HEK293 (cell line): ENCODE data around the gene CIZ1.

ENCODE experiments used
- CTCF ChIA-PET: fragments of 350-600 bp; formaldehyde crosslinking; extraction: SDS; loops from one replicate; lab custom pipeline; 2021; ENCODE audit warnings: antibody characterized with exemption; lab: Yijun Ruan, JAX
- POLR2A ChIA-PET: fragments of 300-600 bp; formaldehyde crosslinking; extraction: SDS; loops from one replicate; lab custom pipeline; 2020; ENCODE audit warnings: antibody characterized with exemption, inconsistent platforms; lab: Yijun Ruan, JAX
- H3K27ac ChIP-seq: fragments of 200-500 bp; sonication (Bioruptor generic); 2 replicates; pipeline ENCODE4 v1.5.1; 2014; ENCODE audit warnings: low read depth, low read length, control low read depth, inconsistent platforms; ENCODE audit errors: extremely low read depth
- H3K36me3 ChIP-seq, 2 experiments: fragments of 200-500 bp in 1 of 2; sonication (Bioruptor generic) in 1 of 2; 1 replicate in 1 of 2; 2 replicates in 1 of 2; pipeline ENCODE4 v1.5.1; 2014 to 2017; ENCODE audit warnings: inconsistent platforms in 2 of 2, low read length in 2 of 2; ENCODE audit not compliant: control insufficient read depth in 2 of 2, insufficient read depth in 1 of 2
- H3K4me1 ChIP-seq: fragments of 200-500 bp; sonication (Bioruptor generic); 2 replicates; pipeline ENCODE4 v1.5.1; 2014; ENCODE audit warnings: mild to moderate bottlenecking, low read length, inconsistent platforms; ENCODE audit not compliant: control insufficient read depth, insufficient read depth
- H3K4me3 ChIP-seq: 2 replicates; pipeline ENCODE4 v1.5.1; 2011; ENCODE audit warnings: low read depth, mild to moderate bottlenecking, control low read depth, low read length, moderate library complexity
- H3K9me3 ChIP-seq: fragments of 200-500 bp; sonication (Bioruptor generic); 2 replicates; pipeline ENCODE4 v1.5.1; 2014; ENCODE audit warnings: low read depth, low read length, inconsistent platforms; ENCODE audit not compliant: control insufficient read depth, insufficient read depth
- GFI1B ChIP-seq: fragments of 450-650 bp; formaldehyde crosslinking; IDR thresholded peaks from 2 replicates; pipeline ENCODE4 v1.5.1; 2016; ENCODE audit warnings: missing biosample characterization, missing genetic modification characterization
- GLIS1 ChIP-seq: fragments of 450-650 bp; formaldehyde crosslinking; IDR thresholded peaks from 2 replicates; pipeline ENCODE4 v1.5.1; 2016; ENCODE audit warnings: missing biosample characterization, missing genetic modification characterization
- GLIS2 ChIP-seq: fragments of 450-650 bp; formaldehyde crosslinking; IDR thresholded peaks from 2 replicates; pipeline ENCODE4 v1.5.1; 2016; ENCODE audit warnings: missing biosample characterization, missing genetic modification characterization
- KLF1 ChIP-seq: fragments of 450-650 bp; formaldehyde crosslinking; IDR thresholded peaks from 2 replicates; pipeline ENCODE4 v1.5.1; 2016; ENCODE audit warnings: missing biosample characterization, missing genetic modification characterization
- KLF10 ChIP-seq: fragments of 450-650 bp; IDR thresholded peaks from 2 replicates; pipeline ENCODE4 v1.5.1; 2018; ENCODE audit warnings: missing biosample characterization, mild to moderate bottlenecking, missing genetic modification characterization
- SCRT2 ChIP-seq: fragments of 450-650 bp; formaldehyde crosslinking; IDR thresholded peaks from 2 replicates; pipeline ENCODE4 v1.5.1; 2016; ENCODE audit warnings: missing biosample characterization, missing genetic modification characterization
- SETDB1 ChIP-seq: IDR thresholded peaks from one replicate; pipeline ENCODE4 v1.6.1; 2017; ENCODE audit warnings: mild to moderate bottlenecking, low read length, moderate library complexity, mixed read lengths; ENCODE audit not compliant: insufficient read length
- ZBTB20 ChIP-seq: fragments of 450-650 bp; formaldehyde crosslinking; IDR thresholded peaks from 2 replicates; pipeline ENCODE4 v1.5.1; 2016; ENCODE audit warnings: missing biosample characterization, missing genetic modification characterization
- ZBTB21 ChIP-seq: fragments of 450-650 bp; formaldehyde crosslinking; IDR thresholded peaks from 2 replicates; pipeline ENCODE4 v1.5.1; 2017; ENCODE audit warnings: missing biosample characterization, missing genetic modification characterization
- ZIC2 ChIP-seq: fragments of 450-650 bp; formaldehyde crosslinking; IDR thresholded peaks from 2 replicates; pipeline ENCODE4 v1.5.1; 2016; ENCODE audit warnings: missing biosample characterization, missing genetic modification characterization
- ZNF114 ChIP-seq: fragments of 450-650 bp; formaldehyde crosslinking; IDR thresholded peaks from 2 replicates; pipeline ENCODE4 v1.5.0; 2017; ENCODE audit warnings: missing biosample characterization, missing genetic modification characterization
- ZNF175 ChIP-seq: fragments of 450-650 bp; formaldehyde crosslinking; IDR thresholded peaks from 2 replicates; pipeline ENCODE4 v1.5.1; 2016; ENCODE audit warnings: missing biosample characterization, missing genetic modification characterization
- ZNF350 ChIP-seq: fragments of 450-650 bp; formaldehyde crosslinking; IDR thresholded peaks from 2 replicates; pipeline ENCODE4 v1.5.0; 2017; ENCODE audit warnings: missing biosample characterization, mild to moderate bottlenecking, missing genetic modification characterization
- ZNF544 ChIP-seq: fragments of 450-650 bp; formaldehyde crosslinking; IDR thresholded peaks from 2 replicates; pipeline ENCODE4 v1.5.0; 2017; ENCODE audit warnings: missing biosample characterization, missing genetic modification characterization
- ZNF549 ChIP-seq: fragments of 450-650 bp; IDR thresholded peaks from 2 replicates; pipeline ENCODE4 v1.5.1; 2018; ENCODE audit warnings: missing biosample characterization, missing genetic modification characterization, mild to moderate bottlenecking, inconsistent platforms, moderate library complexity
- ZNF571 ChIP-seq: fragments of 450-650 bp; formaldehyde crosslinking; IDR thresholded peaks from 2 replicates; pipeline ENCODE4 v1.5.0; 2017; ENCODE audit warnings: missing biosample characterization, missing genetic modification characterization
- ZNF600 ChIP-seq: fragments of 450-650 bp; formaldehyde crosslinking; IDR thresholded peaks from 2 replicates; pipeline ENCODE4 v1.5.1; 2016; ENCODE audit warnings: missing biosample characterization, missing genetic modification characterization
- ZNF701 ChIP-seq: fragments of 450-650 bp; formaldehyde crosslinking; IDR thresholded peaks from 2 replicates; pipeline ENCODE4 v1.5.1; 2016; ENCODE audit warnings: missing biosample characterization, missing genetic modification characterization
- ZNF768 ChIP-seq: fragments of 450-650 bp; formaldehyde crosslinking; IDR thresholded peaks from 2 replicates; pipeline ENCODE4 v1.5.1; 2018; ENCODE audit warnings: missing biosample characterization, mild to moderate bottlenecking, missing genetic modification characterization
- TF ChIP-seq, protein P1 (sequence below): fragments of 450-650 bp; formaldehyde crosslinking; IDR thresholded peaks from 2 replicates; pipeline ENCODE4 v1.5.1; 2016; ENCODE audit warnings: missing biosample characterization, missing genetic modification characterization
- TF ChIP-seq, protein P2 (sequence below): fragments of 450-650 bp; formaldehyde crosslinking; IDR thresholded peaks from 2 replicates; pipeline ENCODE4 v1.5.1; 2016; ENCODE audit warnings: missing biosample characterization, missing genetic modification characterization
- TF ChIP-seq, protein P3 (sequence below): fragments of 450-650 bp; formaldehyde crosslinking; IDR thresholded peaks from 2 replicates; pipeline ENCODE4 v1.5.1; 2016; ENCODE audit warnings: missing biosample characterization, missing genetic modification characterization

Gene CIZ1

DNA sequence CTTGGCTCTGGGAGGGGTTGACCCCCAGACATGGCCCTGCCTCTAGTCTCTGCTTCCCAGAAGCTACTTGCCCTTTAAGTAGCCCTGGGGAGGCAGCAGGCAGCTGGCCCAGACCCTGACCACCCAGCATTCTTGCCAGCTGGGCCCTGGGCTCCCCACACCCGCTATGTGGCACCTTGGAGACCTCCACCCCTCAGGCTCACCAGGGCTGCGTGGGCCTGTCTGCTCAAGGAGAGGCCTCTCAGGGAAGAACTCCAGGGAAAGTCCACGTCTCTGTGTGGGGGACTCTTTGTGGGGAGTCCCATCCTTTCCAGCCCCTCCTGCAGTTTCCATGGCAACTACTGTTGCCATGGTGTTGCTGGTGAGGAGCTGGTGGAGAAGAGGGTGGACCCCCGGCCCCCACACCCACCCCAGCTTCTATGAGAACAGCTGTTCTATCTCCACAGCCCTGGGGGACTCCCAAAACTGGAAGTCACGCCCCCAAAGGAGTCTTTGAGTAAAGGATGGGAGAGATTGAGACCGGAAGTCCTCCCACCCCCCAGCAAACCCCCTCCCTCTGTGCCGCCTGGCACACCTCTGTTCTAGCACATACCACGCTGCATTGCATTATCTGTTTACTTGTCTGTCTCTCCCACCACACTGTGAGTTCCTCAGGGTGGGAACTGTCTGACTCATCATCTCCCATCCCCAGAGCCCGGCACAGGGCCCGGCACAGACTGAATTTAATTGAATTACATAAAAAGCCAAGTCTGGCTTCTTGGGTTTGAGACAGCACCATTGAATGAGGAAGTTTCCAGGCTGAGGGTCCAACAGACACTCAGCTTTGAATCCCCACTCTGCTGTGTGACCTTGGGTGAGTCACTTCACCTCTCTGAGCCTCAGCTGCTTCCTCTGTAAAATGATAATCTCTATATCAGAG, 24.4 kb upstream of the CIZ1 start:
- Histone ChIP-seq H3K27ac (no peak overlapping the region), H3K4me1 (no peaks in the 10 kb centered on the region), H3K36me3 (peaks cover 0 to 15% of the 10 kb centered on the region in 2 experiments; a peak in 1 of 3 replicates), H3K4me3 (no peak overlapping the region), H3K9me3 (no peaks in the 10 kb centered on the region)
- TF ChIP-seq ZBTB21 (no peak), ZNF768 (tag by site-specific recombination) (peak; percentile 83; the same call in 1 of the 2 replicates), SETDB1 (no peak), GLIS1 (tag by site-specific recombination) (0 out of 2 replicates have a peak, but pooled peaks have one; percentile 17), GLIS2 (tag by site-specific recombination) (peak; percentile 32; the same call in 1 of the 2 replicates), GFI1B (no peak), ZNF175 (tag by site-specific recombination) (no peak), ZNF114 (tag by site-specific recombination) (no peak), ZBTB20 (tag by site-specific recombination) (no peak), ZNF549 (tag by site-specific recombination) (no peak), ZNF571 (tag by site-specific recombination) (no peak), ZNF544 (tag by site-specific recombination) (no peak), ZNF701 (no peak), ZNF350 (no peak)
- TF ChIP-seq, protein P1, sequence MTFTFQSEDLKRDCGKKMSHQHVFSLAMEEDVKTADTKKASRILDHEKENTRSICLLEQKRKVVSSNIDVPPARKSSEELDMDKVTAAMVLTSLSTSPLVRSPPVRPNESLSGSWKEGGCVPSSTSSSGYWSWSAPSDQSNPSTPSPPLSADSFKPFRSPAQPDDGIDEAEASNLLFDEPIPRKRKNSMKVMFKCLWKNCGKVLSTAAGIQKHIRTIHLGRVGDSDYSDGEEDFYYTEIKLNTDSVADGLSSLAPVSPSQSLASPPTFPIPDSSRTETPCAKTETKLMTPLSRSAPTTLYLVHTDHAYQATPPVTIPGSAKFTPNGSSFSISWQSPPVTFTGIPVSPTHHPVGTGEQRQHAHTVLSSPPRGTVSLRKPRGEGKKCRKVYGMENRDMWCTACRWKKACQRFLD (tag by site-specific recombination), result no peak
- TF ChIP-seq, protein P2, sequence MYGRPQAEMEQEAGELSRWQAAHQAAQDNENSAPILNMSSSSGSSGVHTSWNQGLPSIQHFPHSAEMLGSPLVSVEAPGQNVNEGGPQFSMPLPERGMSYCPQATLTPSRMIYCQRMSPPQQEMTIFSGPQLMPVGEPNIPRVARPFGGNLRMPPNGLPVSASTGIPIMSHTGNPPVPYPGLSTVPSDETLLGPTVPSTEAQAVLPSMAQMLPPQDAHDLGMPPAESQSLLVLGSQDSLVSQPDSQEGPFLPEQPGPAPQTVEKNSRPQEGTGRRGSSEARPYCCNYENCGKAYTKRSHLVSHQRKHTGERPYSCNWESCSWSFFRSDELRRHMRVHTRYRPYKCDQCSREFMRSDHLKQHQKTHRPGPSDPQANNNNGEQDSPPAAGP (tag by site-specific recombination), result 0 out of 2 replicates have a peak, but pooled peaks have one; percentile 23
- TF ChIP-seq, protein P3, sequence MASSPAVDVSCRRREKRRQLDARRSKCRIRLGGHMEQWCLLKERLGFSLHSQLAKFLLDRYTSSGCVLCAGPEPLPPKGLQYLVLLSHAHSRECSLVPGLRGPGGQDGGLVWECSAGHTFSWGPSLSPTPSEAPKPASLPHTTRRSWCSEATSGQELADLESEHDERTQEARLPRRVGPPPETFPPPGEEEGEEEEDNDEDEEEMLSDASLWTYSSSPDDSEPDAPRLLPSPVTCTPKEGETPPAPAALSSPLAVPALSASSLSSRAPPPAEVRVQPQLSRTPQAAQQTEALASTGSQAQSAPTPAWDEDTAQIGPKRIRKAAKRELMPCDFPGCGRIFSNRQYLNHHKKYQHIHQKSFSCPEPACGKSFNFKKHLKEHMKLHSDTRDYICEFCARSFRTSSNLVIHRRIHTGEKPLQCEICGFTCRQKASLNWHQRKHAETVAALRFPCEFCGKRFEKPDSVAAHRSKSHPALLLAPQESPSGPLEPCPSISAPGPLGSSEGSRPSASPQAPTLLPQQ, result no peak
- ChIA-PET CTCF (interaction anchor here (0.6 to 0.7 kb wide), 3 partner anchors 12 to 148 kb away, joined by 3 to 4 read pairs (median 4); partner anchors contain the start of genes DNM1 and SLC25A25), POLR2A (interaction anchor here (1.0 kb wide), 1 partner anchor 23 kb away, joined by 4 read pairs; no protein-coding TSS in a partner anchor)

DNA sequence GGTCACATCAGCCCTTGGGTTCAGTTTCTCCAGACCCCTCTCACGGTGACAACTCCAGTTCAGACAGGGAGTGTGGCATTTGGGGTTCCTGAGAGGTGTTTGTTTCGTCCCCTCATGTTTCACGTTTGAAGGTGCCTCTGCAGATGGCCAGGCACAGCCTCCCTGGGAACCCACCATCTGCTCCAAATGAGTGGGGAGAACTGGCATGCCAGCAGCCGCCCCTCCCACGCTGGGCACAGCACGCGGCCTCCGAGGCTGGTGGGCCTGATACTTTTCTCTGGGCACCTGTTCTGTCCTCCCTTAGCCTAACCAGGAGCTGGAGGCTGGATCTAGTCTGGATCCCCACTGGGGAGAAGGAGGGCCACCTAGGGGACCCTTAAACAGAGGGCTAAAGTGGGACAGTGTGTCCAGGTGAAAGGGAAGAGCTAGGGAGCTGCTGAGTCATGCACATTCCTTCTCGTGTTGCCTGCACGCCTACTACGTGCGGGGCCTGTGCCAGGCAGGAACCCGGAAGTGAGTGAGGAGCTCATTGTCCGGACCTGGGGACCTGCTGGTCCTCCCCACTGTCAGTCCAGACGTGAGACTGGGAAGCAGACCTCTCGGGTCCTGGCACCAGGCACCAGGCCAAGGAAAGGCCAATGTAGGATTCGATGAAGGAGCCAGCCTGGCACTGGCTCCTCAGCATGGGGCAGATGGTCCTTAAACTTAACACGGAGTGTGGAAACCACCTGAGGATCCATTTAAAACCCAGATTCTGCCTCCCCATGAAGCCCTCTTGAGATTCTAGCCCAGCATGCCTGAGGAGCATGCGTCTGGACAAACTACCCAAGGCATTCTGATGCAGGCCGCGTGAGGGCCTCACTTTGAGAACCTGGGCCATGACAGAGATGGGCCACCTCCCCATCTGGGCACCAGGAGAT, 23.5 kb upstream of the CIZ1 start:
- peaks cover 0 to 9% of the 10 kb centered on the region in 2 experiments; a peak in 1 of 3 replicates for H3K36me3 ChIP-seq
- no peaks in the 10 kb centered on the region for H3K4me1 ChIP-seq
- H3K4me3 ChIP-seq, result no peak overlapping the region
- POLR2A ChIA-PET, result no interaction called here
- TF ChIP-seq KLF10 (tag by site-specific recombination), result no peak
- TF ChIP-seq SCRT2 (tag by site-specific recombination), result 0 out of 2 replicates have a peak, but pooled peaks have one; percentile 26
- peak; percentile 23; the same call in 1 of the 2 replicates for TF ChIP-seq ZNF600
- TF ChIP-seq ZIC2 (tag by site-specific recombination), result peak; percentile 38; the same call in 1 of the 2 replicates
- TF ChIP-seq KLF1 (tag by site-specific recombination), result no peak
- no peaks in the 10 kb centered on the region for H3K9me3 ChIP-seq
- H3K27ac ChIP-seq, result no peak overlapping the region
- CTCF ChIA-PET, result interaction anchor here (0.6 to 0.7 kb wide), 4 partner anchors 11 to 147 kb away, joined by 3 to 4 read pairs (median 4); partner anchors contain the start of genes DNM1 and SLC25A25
